ENCODE measurements around the gene MYO5B. TPM values are rescaled to one million over a fixed set of nuclear protein-coding genes. Genes with fewer than 3 reads are reported as not detected.
A peak's percentile ranks its signal among the peaks of the same experiment; 100 is the strongest.

The MYO5B gene
- total RNA-seq, 4 donors from 2014 or later, result 6.3 to 35.2 (median 10.2) TPM

- Histone ChIP-seq H3K27me3 (no peaks in the 10 kb centered on the region), H3K4me1 (no peaks in the 10 kb centered on the region), H3K4me3 (no peak overlapping the region), H3K27ac (peak overlapping the region in 2 of 4 donors; percentile 60 to 64), H3K36me3 (no peaks in the 10 kb centered on the region), H3K9me3 (no peaks in the 10 kb centered on the region)
- WGBS, 2 donors, result 41 to 69% methylated on average over 6 of the region's 6 CpGs
- no peak for DNase-seq (ENCODE audit: low spot score in 2 of 2)
- TF ChIP-seq, protein P1, sequence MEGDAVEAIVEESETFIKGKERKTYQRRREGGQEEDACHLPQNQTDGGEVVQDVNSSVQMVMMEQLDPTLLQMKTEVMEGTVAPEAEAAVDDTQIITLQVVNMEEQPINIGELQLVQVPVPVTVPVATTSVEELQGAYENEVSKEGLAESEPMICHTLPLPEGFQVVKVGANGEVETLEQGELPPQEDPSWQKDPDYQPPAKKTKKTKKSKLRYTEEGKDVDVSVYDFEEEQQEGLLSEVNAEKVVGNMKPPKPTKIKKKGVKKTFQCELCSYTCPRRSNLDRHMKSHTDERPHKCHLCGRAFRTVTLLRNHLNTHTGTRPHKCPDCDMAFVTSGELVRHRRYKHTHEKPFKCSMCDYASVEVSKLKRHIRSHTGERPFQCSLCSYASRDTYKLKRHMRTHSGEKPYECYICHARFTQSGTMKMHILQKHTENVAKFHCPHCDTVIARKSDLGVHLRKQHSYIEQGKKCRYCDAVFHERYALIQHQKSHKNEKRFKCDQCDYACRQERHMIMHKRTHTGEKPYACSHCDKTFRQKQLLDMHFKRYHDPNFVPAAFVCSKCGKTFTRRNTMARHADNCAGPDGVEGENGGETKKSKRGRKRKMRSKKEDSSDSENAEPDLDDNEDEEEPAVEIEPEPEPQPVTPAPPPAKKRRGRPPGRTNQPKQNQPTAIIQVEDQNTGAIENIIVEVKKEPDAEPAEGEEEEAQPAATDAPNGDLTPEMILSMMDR (IDR thresholded peaks at IDR 0.05), result no peak
- TF ChIP-seq EP300 (IDR thresholded peaks at IDR 0.05) (no peak), POLR2A (IDR thresholded peaks at IDR 0.05) (no peak)
These were observed 195.8 kb downstream of the MYO5B start for GRCh38 chr18:49999128-49999527.

- no peaks in the 10 kb centered on the region for H3K27me3 ChIP-seq
- WGBS, 2 donors, result 67% methylated on average over 6 of the region's 6 CpGs
- H3K4me1 ChIP-seq, result no peaks in the 10 kb centered on the region
- no peak for DNase-seq (ENCODE audit: low spot score in 2 of 2)
- no peak overlapping the region for H3K4me3 ChIP-seq
- peak overlapping the region in 2 of 4 donors; percentile 8 to 13 for H3K27ac ChIP-seq
- no peaks in the 10 kb centered on the region for H3K9me3 ChIP-seq
- TF ChIP-seq, protein P1 (IDR thresholded peaks at IDR 0.05), result no peak
- TF ChIP-seq EP300 (IDR thresholded peaks at IDR 0.05) (no peak), POLR2A (IDR thresholded peaks at IDR 0.05) (no peak)
- no peaks in the 10 kb centered on the region for H3K36me3 ChIP-seq
These were observed 197.4 kb downstream of the MYO5B start for GRCh38 chr18:49997558-49997957.

- no peaks in the 10 kb centered on the region for H3K4me1 ChIP-seq
- H3K9me3 ChIP-seq, result no peaks in the 10 kb centered on the region
- no peak overlapping the region for H3K4me3 ChIP-seq
- H3K27ac ChIP-seq, result no peak overlapping the region
- WGBS, 2 donors, result 88 to 92% methylated on average over 4 of the region's 4 CpGs
- H3K36me3 ChIP-seq, result no peaks in the 10 kb centered on the region
- no peak for DNase-seq (ENCODE audit: low spot score in 2 of 2)
- no peaks in the 10 kb centered on the region for H3K27me3 ChIP-seq
- TF ChIP-seq POLR2A (IDR thresholded peaks at IDR 0.05) (no peak), EP300 (IDR thresholded peaks at IDR 0.05) (no peak)
- TF ChIP-seq, protein P1 (IDR thresholded peaks at IDR 0.05), result no peak
These were observed 200.5 kb downstream of the MYO5B start for GRCh38 chr18:49994410-49994809.

DNA sequence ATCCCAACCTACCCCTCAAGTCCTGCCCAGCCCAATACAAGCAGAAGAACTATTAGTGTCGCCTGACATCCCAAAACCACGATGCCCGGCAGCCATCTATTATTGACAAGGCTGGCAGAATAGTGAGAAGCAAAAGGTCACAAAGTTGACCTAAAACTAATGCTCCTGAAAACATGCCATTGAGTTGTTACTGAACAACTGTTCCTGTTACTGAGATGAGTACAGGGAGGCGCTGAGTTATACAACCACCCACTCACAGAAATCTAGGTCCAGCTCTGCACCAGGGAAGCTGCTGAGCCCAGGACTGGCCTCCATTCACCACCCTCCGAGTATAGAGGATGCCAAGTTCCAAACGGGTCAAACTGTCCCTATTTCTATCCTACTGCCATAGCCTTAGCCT is 201.6 kb downstream of the MYO5B start:
- no peak overlapping the region for H3K27ac ChIP-seq
- no peak for DNase-seq (ENCODE audit: low spot score in 2 of 2)

DNA sequence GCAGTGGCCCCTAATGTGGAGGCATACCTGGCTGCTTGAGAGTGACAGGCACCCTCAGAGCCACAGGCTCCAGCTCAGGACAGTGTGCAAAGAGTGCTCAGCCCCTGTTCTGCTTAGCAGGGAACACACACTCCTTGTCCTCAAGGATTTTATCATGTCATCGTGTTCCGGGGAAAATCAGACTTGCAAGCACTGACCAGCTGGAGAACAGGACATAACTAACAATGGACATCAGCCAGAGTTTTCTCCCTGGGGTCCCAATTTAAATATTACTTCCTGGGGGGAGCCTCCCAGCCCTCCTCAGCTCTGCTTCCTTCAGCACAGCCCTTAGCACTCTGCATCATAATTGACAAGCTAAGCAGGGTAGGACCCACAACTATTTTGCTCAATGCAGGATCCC is 206.2 kb downstream of the MYO5B start:
- Histone ChIP-seq H3K9me3 (no peaks in the 10 kb centered on the region), H3K27ac (no peak overlapping the region), H3K4me3 (no peak overlapping the region), H3K27me3 (no peaks in the 10 kb centered on the region), H3K4me1 (no peaks in the 10 kb centered on the region), H3K36me3 (no peaks in the 10 kb centered on the region)
- WGBS, 2 donors, result 12 to 13% methylated on average over 2 of the region's 2 CpGs
- TF ChIP-seq, protein P1 (IDR thresholded peaks at IDR 0.05), result no peak
- no peak for TF ChIP-seq POLR2A (IDR thresholded peaks at IDR 0.05)
- TF ChIP-seq EP300 (IDR thresholded peaks at IDR 0.05), result no peak
- no peak for DNase-seq (ENCODE audit: low spot score in 2 of 2)

More for the DNA sequence above, 201.6 kb downstream of the MYO5B start:
- no peaks in the 10 kb centered on the region for H3K27me3 ChIP-seq
- no peaks in the 10 kb centered on the region for H3K9me3 ChIP-seq
- H3K4me1 ChIP-seq, result no peaks in the 10 kb centered on the region
- no peak overlapping the region for H3K4me3 ChIP-seq
- WGBS, 2 donors, result 74 to 80% methylated on average over 5 to 6 of the region's 6 CpGs
- TF ChIP-seq EP300 (IDR thresholded peaks at IDR 0.05), result no peak
- no peak for TF ChIP-seq POLR2A (IDR thresholded peaks at IDR 0.05)
- TF ChIP-seq, protein P1 (IDR thresholded peaks at IDR 0.05), result no peak
- no peaks in the 10 kb centered on the region for H3K36me3 ChIP-seq
